ENCODE results near the gene PPP1R27.

PPP1R27 gene

DNA sequence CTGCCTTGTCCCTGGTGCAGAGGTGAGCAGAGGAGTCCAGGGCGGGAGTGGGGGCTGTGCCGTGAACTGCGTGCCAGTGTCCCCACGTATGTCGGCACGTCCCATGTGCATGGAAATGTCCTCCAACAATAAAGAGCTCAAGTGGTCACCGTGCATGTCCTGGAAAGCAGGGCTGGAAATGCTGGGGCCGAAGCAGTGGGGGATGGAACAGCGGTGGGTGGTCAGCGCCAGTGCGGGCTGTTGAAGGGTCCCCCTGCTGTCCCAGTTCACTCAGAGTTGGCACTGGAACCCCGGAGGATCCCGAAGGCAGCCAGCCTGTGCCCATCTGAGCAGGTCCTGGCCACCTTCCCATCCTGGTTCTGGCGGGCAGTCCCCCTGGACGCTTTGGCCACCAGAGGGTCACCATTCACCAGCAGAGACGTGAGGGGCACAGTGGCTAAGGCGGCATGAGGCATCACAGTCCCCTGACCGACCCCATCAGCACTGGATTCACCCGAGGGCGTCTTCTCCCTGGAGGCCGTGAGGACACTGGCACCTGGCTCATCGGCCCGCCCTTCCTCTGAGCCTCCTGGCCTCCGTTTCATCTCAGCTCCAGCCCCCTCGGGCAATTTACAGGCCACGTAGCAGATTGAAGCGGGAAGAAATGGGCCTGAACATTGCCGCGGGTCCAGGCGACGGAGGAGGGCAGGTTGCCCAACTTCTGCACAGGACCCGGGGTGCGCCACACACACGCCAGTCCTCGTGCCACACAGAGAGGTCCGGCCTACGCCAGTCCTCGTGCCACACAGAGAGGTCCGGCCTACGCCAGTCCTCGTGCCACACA is 20.8 kb downstream of the PPP1R27 start:
- no peak for DNase-seq (ENCODE audit: low spot score)
- in situ Hi-C loops (cut with MboI; ENCODE audit: low pct_unique_long_range_greater_than_20kb, low sequenced_read_pairs, unreplicated experiment): no loop called here
- TF ChIP-seq, protein P1, sequence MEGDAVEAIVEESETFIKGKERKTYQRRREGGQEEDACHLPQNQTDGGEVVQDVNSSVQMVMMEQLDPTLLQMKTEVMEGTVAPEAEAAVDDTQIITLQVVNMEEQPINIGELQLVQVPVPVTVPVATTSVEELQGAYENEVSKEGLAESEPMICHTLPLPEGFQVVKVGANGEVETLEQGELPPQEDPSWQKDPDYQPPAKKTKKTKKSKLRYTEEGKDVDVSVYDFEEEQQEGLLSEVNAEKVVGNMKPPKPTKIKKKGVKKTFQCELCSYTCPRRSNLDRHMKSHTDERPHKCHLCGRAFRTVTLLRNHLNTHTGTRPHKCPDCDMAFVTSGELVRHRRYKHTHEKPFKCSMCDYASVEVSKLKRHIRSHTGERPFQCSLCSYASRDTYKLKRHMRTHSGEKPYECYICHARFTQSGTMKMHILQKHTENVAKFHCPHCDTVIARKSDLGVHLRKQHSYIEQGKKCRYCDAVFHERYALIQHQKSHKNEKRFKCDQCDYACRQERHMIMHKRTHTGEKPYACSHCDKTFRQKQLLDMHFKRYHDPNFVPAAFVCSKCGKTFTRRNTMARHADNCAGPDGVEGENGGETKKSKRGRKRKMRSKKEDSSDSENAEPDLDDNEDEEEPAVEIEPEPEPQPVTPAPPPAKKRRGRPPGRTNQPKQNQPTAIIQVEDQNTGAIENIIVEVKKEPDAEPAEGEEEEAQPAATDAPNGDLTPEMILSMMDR (IDR thresholded peaks at IDR 0.05; ENCODE audit: extremely low read depth, insufficient read depth, missing control alignments): no peak

DNA sequence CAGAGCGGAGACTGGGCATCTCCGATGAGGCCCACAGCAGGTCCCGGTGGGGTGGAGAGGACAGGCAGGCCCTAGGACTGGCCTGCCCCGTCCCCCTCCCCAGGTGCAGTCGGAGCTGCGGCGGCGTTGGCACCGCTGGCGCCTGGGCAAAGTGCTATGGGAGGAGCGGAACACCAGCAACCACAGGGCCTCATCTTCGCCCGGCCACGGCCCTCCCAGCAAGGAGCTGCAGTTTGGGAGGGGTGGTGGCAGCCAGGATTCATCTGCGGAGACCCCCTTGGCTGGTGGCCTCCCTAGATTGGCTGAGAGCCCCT is 21.5 kb downstream of the PPP1R27 start:
- TF ChIP-seq, protein P1 (IDR thresholded peaks at IDR 0.05; ENCODE audit: extremely low read depth, insufficient read depth, missing control alignments): no peak
- in situ Hi-C loops (cut with MboI; ENCODE audit: low pct_unique_long_range_greater_than_20kb, low sequenced_read_pairs, unreplicated experiment): no loop called here
- DNase-seq (ENCODE audit: low spot score): no peak

DNA sequence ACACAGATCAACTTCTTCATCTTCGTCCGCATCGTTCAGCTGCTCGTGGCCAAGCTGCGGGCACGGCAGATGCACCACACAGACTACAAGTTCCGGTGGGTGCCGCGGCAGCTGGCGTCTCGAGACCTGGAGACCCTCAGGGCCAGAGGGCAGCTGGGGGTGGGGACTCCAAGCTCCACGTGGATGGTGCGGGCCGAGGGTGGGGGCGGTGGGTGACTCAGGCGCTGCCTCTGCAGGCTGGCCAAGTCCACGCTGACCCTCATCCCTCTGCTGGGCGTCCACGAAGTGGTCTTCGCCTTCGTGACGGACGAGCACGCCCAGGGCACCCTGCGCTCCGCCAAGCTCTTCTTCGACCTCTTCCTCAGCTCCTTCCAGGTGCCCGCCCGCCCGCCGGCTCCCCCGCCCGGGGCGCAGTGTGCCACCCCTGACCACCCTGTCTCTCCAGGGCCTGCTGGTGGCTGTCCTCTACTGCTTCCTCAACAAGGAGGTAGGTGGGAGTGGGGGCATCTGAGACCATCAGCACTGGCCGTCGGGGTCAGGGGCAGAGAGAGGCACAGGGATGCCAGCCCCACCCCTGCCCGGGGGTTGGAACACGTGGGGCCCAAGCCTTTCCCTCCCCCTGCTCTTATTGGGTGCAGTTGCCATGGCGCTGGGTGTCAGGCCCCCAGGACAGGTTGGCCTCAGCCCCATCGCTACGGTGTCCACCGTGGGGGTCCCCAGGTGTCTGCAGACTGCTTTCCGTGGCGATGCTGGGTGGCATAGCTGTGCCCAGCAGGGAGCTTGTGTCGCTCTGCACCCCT is 22.1 kb downstream of the PPP1R27 start:
- in situ Hi-C loops (cut with MboI; ENCODE audit: low pct_unique_long_range_greater_than_20kb, low sequenced_read_pairs, unreplicated experiment): no loop called here
- no peak for DNase-seq (ENCODE audit: low spot score)
- TF ChIP-seq, protein P1 (IDR thresholded peaks at IDR 0.05; ENCODE audit: extremely low read depth, insufficient read depth, missing control alignments): no peak

DNA sequence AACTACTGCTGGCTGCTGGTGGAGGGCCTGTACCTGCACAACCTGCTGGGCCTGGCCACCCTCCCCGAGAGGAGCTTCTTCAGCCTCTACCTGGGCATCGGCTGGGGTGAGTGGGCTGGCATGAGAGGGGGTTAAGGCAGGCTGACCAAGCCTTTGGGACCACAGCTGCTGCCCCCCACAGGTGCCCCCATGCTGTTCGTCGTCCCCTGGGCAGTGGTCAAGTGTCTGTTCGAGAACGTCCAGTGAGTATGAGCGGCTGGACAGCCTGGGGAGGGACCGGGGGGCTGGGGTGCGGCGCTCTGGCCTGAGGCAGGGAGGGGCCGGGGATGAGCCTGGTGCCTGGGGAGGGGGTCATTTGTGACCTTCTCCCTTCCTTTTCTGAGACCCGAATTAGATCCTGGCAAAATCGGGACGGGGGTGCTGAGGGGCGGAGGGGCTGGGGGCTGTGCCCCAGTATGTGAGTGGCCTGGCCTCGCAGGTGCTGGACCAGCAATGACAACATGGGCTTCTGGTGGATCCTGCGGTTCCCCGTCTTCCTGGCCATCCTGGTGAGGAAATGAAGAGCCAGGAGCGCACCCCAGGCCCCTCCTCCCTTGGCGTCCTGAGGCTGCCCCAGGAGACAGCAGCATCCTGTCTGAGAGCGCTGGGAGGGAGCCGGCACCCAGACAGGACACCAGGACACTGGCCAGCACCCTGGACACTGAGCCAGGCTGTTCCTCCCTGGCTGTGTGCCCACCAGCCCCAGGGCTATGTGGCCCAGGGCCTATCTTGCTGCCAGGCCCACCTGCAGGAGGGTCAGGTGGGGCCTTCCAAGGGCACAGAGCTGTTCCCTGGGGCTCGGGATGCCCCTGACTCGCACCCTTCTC is 22.9 kb downstream of the PPP1R27 start:
- TF ChIP-seq, protein P1 (IDR thresholded peaks at IDR 0.05; ENCODE audit: extremely low read depth, insufficient read depth, missing control alignments): no peak
- DNase-seq (ENCODE audit: low spot score): no peak
- in situ Hi-C loops (cut with MboI; ENCODE audit: low pct_unique_long_range_greater_than_20kb, low sequenced_read_pairs, unreplicated experiment): no loop called here

DNA sequence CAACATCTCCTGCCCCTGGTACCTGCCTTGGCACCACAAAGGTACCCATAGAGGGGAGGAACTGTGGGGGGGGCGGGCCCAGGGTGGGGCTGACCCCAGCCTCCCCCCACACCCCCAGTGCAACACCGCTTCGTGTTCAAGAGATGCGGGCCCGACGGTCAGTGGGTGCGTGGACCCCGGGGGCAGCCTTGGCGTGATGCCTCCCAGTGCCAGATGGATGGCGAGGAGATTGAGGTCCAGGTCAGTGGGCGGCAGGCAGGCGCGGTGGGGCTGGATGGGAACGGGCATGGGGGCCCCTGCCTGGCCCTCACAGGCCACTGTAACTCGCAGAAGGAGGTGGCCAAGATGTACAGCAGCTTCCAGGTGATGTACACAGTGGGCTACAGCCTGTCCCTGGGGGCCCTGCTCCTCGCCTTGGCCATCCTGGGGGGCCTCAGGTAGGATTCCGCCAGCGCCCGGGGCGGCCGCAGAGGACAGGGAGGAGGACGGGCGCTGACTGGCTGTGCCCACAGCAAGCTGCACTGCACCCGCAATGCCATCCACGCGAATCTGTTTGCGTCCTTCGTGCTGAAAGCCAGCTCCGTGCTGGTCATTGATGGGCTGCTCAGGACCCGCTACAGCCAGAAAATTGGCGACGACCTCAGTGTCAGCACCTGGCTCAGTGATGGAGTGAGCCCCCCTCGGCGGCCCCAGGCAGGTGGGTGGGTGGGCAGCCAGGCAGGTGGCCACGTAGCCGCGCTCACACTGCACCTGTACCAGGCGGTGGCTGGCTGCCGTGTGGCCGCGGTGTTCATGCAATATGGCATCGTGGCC is 23.8 kb downstream of the PPP1R27 start:
- in situ Hi-C loops (cut with MboI; ENCODE audit: low pct_unique_long_range_greater_than_20kb, low sequenced_read_pairs, unreplicated experiment): no loop called here
- TF ChIP-seq, protein P1 (IDR thresholded peaks at IDR 0.05; ENCODE audit: extremely low read depth, insufficient read depth, missing control alignments): no peak
- no peak for DNase-seq (ENCODE audit: low spot score)
